ENCODE results near the gene PIPOX.

The PIPOX gene

DNA sequence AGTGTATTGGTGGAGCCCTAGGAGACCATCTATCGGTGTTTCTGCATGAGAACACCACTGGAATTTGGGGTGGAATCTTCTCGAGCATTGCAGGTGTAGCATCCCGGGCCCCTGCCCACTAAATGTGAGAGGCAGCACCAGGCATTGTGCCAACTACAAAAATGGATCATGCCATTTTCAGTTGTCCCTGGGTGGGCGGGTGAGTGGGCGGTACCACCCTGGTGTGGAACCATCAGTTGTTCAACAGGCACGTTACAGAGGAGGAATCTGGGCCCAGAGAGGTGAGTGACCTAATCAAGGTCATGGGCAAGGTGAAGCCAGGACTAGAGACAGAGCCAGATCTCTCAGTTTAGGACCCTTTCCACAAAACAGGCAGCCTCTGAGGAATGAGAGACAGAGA, 8.8 kb downstream of the PIPOX start:
- Histone ChIP-seq H3K4me2 (no peak overlapping the region), H3K4me1 (ENCODE audit: low read depth, poor library complexity, severe bottlenecking) (no peaks in the 10 kb centered on the region), H3K4me3 (IDR thresholded peaks at IDR 0.05; ENCODE audit: insufficient read depth, low read depth, low read length) (no peak overlapping the region), H4K20me1 (ENCODE audit: insufficient read depth) (no peaks in the 10 kb centered on the region), H3K27ac (no peak overlapping the region), H3K36me3 (ENCODE audit: insufficient read depth) (no peaks in the 10 kb centered on the region), H3K27me3 (ENCODE audit: insufficient read depth, low read depth) (0 out of 2 replicates have a peak, but pooled peaks cover 3% of the 10 kb centered on the region), H3K79me2 (ENCODE audit: insufficient read depth, low read depth) (no peaks in the 10 kb centered on the region), H3K9ac (no peak overlapping the region), H2AFZ (ENCODE audit: low read depth) (no peak overlapping the region)
- TF ChIP-seq, protein P1, sequence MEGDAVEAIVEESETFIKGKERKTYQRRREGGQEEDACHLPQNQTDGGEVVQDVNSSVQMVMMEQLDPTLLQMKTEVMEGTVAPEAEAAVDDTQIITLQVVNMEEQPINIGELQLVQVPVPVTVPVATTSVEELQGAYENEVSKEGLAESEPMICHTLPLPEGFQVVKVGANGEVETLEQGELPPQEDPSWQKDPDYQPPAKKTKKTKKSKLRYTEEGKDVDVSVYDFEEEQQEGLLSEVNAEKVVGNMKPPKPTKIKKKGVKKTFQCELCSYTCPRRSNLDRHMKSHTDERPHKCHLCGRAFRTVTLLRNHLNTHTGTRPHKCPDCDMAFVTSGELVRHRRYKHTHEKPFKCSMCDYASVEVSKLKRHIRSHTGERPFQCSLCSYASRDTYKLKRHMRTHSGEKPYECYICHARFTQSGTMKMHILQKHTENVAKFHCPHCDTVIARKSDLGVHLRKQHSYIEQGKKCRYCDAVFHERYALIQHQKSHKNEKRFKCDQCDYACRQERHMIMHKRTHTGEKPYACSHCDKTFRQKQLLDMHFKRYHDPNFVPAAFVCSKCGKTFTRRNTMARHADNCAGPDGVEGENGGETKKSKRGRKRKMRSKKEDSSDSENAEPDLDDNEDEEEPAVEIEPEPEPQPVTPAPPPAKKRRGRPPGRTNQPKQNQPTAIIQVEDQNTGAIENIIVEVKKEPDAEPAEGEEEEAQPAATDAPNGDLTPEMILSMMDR (conservative IDR thresholded peaks at IDR 0.05; ENCODE audit: low read depth, low read length) = no peak

DNA sequence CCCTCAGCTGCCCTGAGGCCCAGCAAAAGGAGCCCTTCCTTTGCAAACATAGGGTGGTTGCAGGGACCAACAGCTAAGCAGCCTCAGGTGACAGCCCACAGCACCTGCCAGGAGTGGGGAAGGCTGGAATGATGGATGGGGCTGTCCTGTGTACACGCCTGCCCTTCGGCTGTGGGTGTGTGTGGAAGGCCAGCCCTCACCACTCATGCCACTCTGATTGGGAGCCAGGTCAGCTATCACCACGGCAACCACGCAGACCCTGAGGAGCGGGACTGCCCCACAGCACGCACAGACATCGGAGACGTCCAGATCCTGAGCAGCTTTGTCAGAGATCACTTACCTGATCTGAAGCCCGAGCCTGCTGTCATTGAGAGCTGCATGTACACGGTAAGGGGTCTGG, 11.9 kb downstream of the PIPOX start:
- Histone ChIP-seq H3K79me2 (ENCODE audit: insufficient read depth, low read depth) (no peaks in the 10 kb centered on the region), H3K9ac (no peak overlapping the region), H3K27ac (no peak overlapping the region)

DNA sequence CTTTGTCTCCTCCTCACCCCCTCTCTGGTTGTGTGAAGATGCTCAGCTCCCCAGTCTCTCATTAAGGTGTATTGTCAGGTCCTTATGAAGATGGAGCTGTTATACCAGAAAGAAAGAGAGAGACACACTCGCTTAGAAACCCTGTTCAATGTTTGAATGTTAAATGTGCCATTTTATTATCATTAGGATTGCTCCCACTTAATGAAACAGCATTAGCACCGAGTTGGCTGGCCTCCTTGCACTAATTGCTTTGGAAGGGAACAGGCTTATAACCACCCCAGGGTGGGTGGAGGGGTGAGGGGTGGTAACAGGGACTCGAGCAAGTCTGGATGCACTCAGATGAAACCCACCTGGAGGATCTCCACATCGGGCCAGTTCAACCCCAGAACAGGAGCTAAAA, 14.4 kb downstream of the PIPOX start:
- no peaks in the 10 kb centered on the region for H3K4me1 ChIP-seq (ENCODE audit: low read depth, poor library complexity, severe bottlenecking)
- H2AFZ ChIP-seq (ENCODE audit: low read depth) = no peak overlapping the region

More for the DNA sequence above, 11.9 kb downstream of the PIPOX start:
- H3K4me3 ChIP-seq (IDR thresholded peaks at IDR 0.05; ENCODE audit: insufficient read depth, low read depth, low read length) = no peak overlapping the region
- no peaks in the 10 kb centered on the region for H3K36me3 ChIP-seq (ENCODE audit: insufficient read depth)
- H3K4me2 ChIP-seq = no peak overlapping the region
- no peaks in the 10 kb centered on the region for H3K4me1 ChIP-seq (ENCODE audit: low read depth, poor library complexity, severe bottlenecking)
- TF ChIP-seq, protein P1 (conservative IDR thresholded peaks at IDR 0.05; ENCODE audit: low read depth, low read length) = no peak
- H4K20me1 ChIP-seq (ENCODE audit: insufficient read depth) = no peaks in the 10 kb centered on the region
- H2AFZ ChIP-seq (ENCODE audit: low read depth) = no peak overlapping the region
- 0 out of 2 replicates have a peak, but pooled peaks cover 3% of the 10 kb centered on the region for H3K27me3 ChIP-seq (ENCODE audit: insufficient read depth, low read depth)

DNA sequence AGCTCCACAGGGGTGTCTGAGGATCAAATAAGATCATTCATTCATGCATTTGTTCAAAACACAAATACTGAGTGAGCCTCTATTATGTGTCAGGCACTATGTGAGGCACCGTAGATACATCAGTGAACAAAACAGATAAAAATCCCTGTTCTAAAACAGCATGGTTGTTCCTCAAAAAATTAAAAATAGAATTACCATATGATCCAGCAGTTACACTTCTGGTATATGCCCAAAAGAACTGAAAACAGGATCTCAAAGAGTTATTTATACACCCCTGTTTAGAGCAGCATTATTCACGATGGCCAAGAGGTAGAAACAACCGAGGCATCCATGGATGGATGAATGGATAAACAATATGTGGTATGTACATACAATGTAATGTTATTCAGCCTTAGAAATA, 15.4 kb downstream of the PIPOX start:
- H3K36me3 ChIP-seq (ENCODE audit: insufficient read depth) = no peaks in the 10 kb centered on the region
- H3K4me3 ChIP-seq (IDR thresholded peaks at IDR 0.05; ENCODE audit: insufficient read depth, low read depth, low read length) = no peak overlapping the region
- H3K9ac ChIP-seq = no peak overlapping the region
- H4K20me1 ChIP-seq (ENCODE audit: insufficient read depth) = no peaks in the 10 kb centered on the region
- TF ChIP-seq, protein P1 (conservative IDR thresholded peaks at IDR 0.05; ENCODE audit: low read depth, low read length) = no peak
- H3K4me1 ChIP-seq (ENCODE audit: low read depth, poor library complexity, severe bottlenecking) = no peaks in the 10 kb centered on the region
- H3K4me2 ChIP-seq = no peak overlapping the region
- H2AFZ ChIP-seq (ENCODE audit: low read depth) = no peak overlapping the region
- no peak overlapping the region for H3K27ac ChIP-seq
- H3K79me2 ChIP-seq (ENCODE audit: insufficient read depth, low read depth) = no peaks in the 10 kb centered on the region
- 0 out of 2 replicates have a peak, but pooled peaks cover 3% of the 10 kb centered on the region for H3K27me3 ChIP-seq (ENCODE audit: insufficient read depth, low read depth)

More for the DNA sequence above, 14.4 kb downstream of the PIPOX start:
- Histone ChIP-seq H3K79me2 (ENCODE audit: insufficient read depth, low read depth) (no peaks in the 10 kb centered on the region), H3K27me3 (ENCODE audit: insufficient read depth, low read depth) (0 out of 2 replicates have a peak, but pooled peaks cover 3% of the 10 kb centered on the region), H3K9ac (no peak overlapping the region), H3K27ac (no peak overlapping the region), H3K4me3 (IDR thresholded peaks at IDR 0.05; ENCODE audit: insufficient read depth, low read depth, low read length) (no peak overlapping the region), H4K20me1 (ENCODE audit: insufficient read depth) (no peaks in the 10 kb centered on the region), H3K36me3 (ENCODE audit: insufficient read depth) (no peaks in the 10 kb centered on the region), H3K4me2 (no peak overlapping the region)
- TF ChIP-seq, protein P1 (conservative IDR thresholded peaks at IDR 0.05; ENCODE audit: low read depth, low read length) = no peak
